Naive thymus-derived CD8-positive, alpha-beta T cell (primary cell): ENCODE data around the gene BIK. TPM values are rescaled to one million over a fixed set of nuclear protein-coding genes. Genes with fewer than 3 reads are reported as not detected.
"Not testable (repeated sequence)": the region's sequence is repeated elsewhere in the genome, so short reads cannot be mapped to it uniquely, and the experiment has no call there.

Experiments used
- ATAC-seq, 2 donors: fragments of 150-1000 bp; cut with Tn5 transposase in 1 of 2; sonication (Bioruptor Pico), chemical (Tn5 transposase) in 1 of 2; 1 replicate in 1 of 2; 2 replicates in 1 of 2; pipeline ENCODE4 v1.10.0; 2021; ENCODE audit warnings: mild to moderate bottlenecking in 2 of 2, moderate library complexity in 2 of 2
- POLR2A ChIA-PET: fragments of 350-600 bp; sonication (Branson Sonifier 250); formaldehyde crosslinking; loops from one replicate; lab custom pipeline; 2021; ENCODE audit warnings: antibody characterized with exemption; lab: Charles Lee
- DNase-seq, 10 donors: peaks; one replicate each; pipeline versions ENCODE4 v3.0.0 to v3.0.0-alpha.2; 2020 to 2022
- H3K27ac Mint-ChIP-seq, 10 donors: one replicate each; pipeline ENCODE4 v1.8.0; 2020 to 2022; ENCODE audit warnings: mild to moderate bottlenecking in 10 of 10, mixed read lengths in 10 of 10, moderate library complexity in 4 of 10, inconsistent platforms in 1 of 10
- H3K27me3 Mint-ChIP-seq, 5 donors: one replicate each; pipeline ENCODE4 v1.8.0; 2021 to 2022; ENCODE audit warnings: mixed read lengths in 5 of 5
- H3K36me3 Mint-ChIP-seq, 3 donors: one replicate each; pipeline ENCODE4 v1.8.0; 2020 to 2022; ENCODE audit warnings: mixed read lengths in 3 of 3, mild to moderate bottlenecking in 2 of 3, inconsistent platforms in 1 of 3
- H3K4me1 Mint-ChIP-seq, 4 donors: one replicate each; pipeline ENCODE4 v1.8.0; 2021 to 2022; ENCODE audit warnings: mixed read lengths in 4 of 4
- H3K4me3 Mint-ChIP-seq, 10 donors: one replicate each; pipeline ENCODE4 v1.8.0; 2020 to 2022; ENCODE audit warnings: mild to moderate bottlenecking in 10 of 10, mixed read lengths in 10 of 10, moderate library complexity in 6 of 10, inconsistent platforms in 1 of 10
- H3K9me3 Mint-ChIP-seq, 9 donors: one replicate each; pipeline ENCODE4 v1.8.0; 2020 to 2022; ENCODE audit warnings: mixed read lengths in 9 of 9, mild to moderate bottlenecking in 3 of 9, inconsistent platforms in 1 of 9, moderate library complexity in 1 of 9
- polyA plus RNA-seq, 3 donors: library from polyadenylated mRNA; unstranded; fragments of 300-500 nt; fragmentation: Illumina TruSeq; gene quantifications; one replicate each; pipeline ENCODE4 v1.2.3, GENCODE V29; 2021
- total RNA-seq, 8 experiments: library from RNA in 2 of 8; stranded (reverse) in 2 of 8; gene quantifications; one replicate each; pipeline ENCODE4 v1.2.3 and lab custom pipeline; 2021 to 2026

The BIK gene
- total and polyA plus RNA-seq, 5 experiments from 2014 or later, result 2.6 to 6.1 (median 2.8) TPM

GRCh38 chr22:43146332-43146731, 35.8 kb downstream of the BIK start:
- ATAC-seq, H3K27me3 Mint-ChIP-seq: not testable (repeated sequence)

GRCh38 chr22:43147821-43148220, 37.3 kb downstream of the BIK start:
- Mint-ChIP-seq H3K4me1 (peaks cover 20 to 50% (median 31%) of the 10 kb centered on the region in 4 donors), H3K27ac (peak overlapping the region in 8 of 10 donors; percentile 27 to 92 (median 66)), H3K4me3 (peak overlapping the region in 3 of 10 donors; percentile 8 to 73 (median 39)), H3K9me3 (no peaks in the 10 kb centered on the region), H3K36me3 (no peaks in the 10 kb centered on the region), H3K27me3 (no peaks in the 10 kb centered on the region)
- no peak for DNase-seq
- POLR2A ChIA-PET, result interaction anchor here (0.7 kb wide), 1 partner anchor 1509 kb away, joined by 4 read pairs; no protein-coding TSS in a partner anchor
- no peak for ATAC-seq

More at GRCh38 chr22:43146332-43146731, 35.8 kb downstream of the BIK start:
- not testable (repeated sequence) for H3K9me3 Mint-ChIP-seq, H3K4me3 Mint-ChIP-seq, H3K36me3 Mint-ChIP-seq, DNase-seq
- H3K4me1 Mint-ChIP-seq, result peaks cover 18 to 49% (median 30%) of the 10 kb centered on the region in 4 donors
- H3K27ac Mint-ChIP-seq, result peak overlapping the region in 3 of 10 donors; percentile 4 to 59 (median 29)
- POLR2A ChIA-PET, result interaction anchor here (1.0 kb wide), 1 partner anchor 36 kb away, joined by 3 read pairs; the partner anchor contains the start of gene BIK

GRCh38 chr22:43148581-43148980, 38.0 kb downstream of the BIK start:
- no peak for ATAC-seq
- POLR2A ChIA-PET, result interaction anchor here (5.5 kb wide), 1 partner anchor 39 kb away, joined by 33 read pairs; the partner anchor contains the start of gene TTLL12
- H3K4me3 Mint-ChIP-seq, result peak overlapping the region in 5 of 10 donors; percentile 9 to 65 (median 55)
- H3K27ac Mint-ChIP-seq, result peak overlapping the region in 3 of 10 donors; percentile 21 to 49 (median 49)
- H3K9me3 Mint-ChIP-seq, result no peaks in the 10 kb centered on the region
- H3K36me3 Mint-ChIP-seq, result no peaks in the 10 kb centered on the region
- no peaks in the 10 kb centered on the region for H3K27me3 Mint-ChIP-seq
- H3K4me1 Mint-ChIP-seq, result peaks cover 22 to 51% (median 33%) of the 10 kb centered on the region in 4 donors
- DNase-seq, result no peak

GRCh38 chr22:43150731-43151206, 40.2 kb downstream of the BIK start:
- ATAC-seq (no peak), DNase-seq (no peak)
- peak overlapping the region; percentile 87 to 96 (median 92) for H3K27ac Mint-ChIP-seq

GRCh38 chr22:43151251-43152002, 40.9 kb downstream of the BIK start, which contains the start of gene TSPO:
Gene TSPO (plus strand): TSS chr22:43151559. CDS start chr22:43159239, 7,680 bp downstream.
- peak within 1 kb of the TSS; percentile 87 to 96 (median 92) for H3K27ac Mint-ChIP-seq
- peak within 1 kb of the TSS; percentile 76 to 94 (median 92) for H3K4me3 Mint-ChIP-seq
- H3K27me3 Mint-ChIP-seq, result no peaks in the 10 kb centered on the region
- ATAC-seq (peak; percentile 21 to 54), DNase-seq (peak; percentile 10 to 75 (median 48))
- peaks cover 26 to 44% (median 35%) of the 10 kb centered on the region in 4 donors for H3K4me1 Mint-ChIP-seq
- H3K36me3 Mint-ChIP-seq, result no peaks in the 10 kb centered on the region
- POLR2A ChIA-PET, result interaction anchor here (0.6 to 5.5 kb wide), 3 partner anchors 10 to 291 kb away, joined by 3 to 33 read pairs (median 3); partner anchors contain the start of gene TTLL12
- no peaks in the 10 kb centered on the region for H3K9me3 Mint-ChIP-seq

More at GRCh38 chr22:43150731-43151206, 40.2 kb downstream of the BIK start:
- H3K9me3 Mint-ChIP-seq, result no peaks in the 10 kb centered on the region
- H3K27me3 Mint-ChIP-seq, result no peaks in the 10 kb centered on the region
- H3K4me3 Mint-ChIP-seq, result peak overlapping the region; percentile 76 to 94 (median 92)
- no peaks in the 10 kb centered on the region for H3K36me3 Mint-ChIP-seq
- POLR2A ChIA-PET, result interaction anchor here (0.6 to 5.5 kb wide), 3 partner anchors 9 to 291 kb away, joined by 3 to 33 read pairs (median 3); partner anchors contain the start of gene TTLL12
- peaks cover 24 to 46% (median 34%) of the 10 kb centered on the region in 4 donors for H3K4me1 Mint-ChIP-seq

GRCh38 chr22:43152003-43152356, 41.4 kb downstream of the BIK start:
- Mint-ChIP-seq H3K9me3 (no peaks in the 10 kb centered on the region), H3K36me3 (no peaks in the 10 kb centered on the region), H3K27me3 (no peaks in the 10 kb centered on the region), H3K4me1 (peaks cover 27 to 40% (median 37%) of the 10 kb centered on the region in 4 donors), H3K27ac (peak overlapping the region; percentile 60 to 96 (median 88)), H3K4me3 (peak overlapping the region; percentile 76 to 93 (median 87))
- ATAC-seq, result peak; percentile 56 to 64
- POLR2A ChIA-PET, result interaction anchor here (1.7 to 5.5 kb wide), 2 partner anchors 9 to 35 kb away, joined by 8 to 33 read pairs; partner anchors contain the start of genes MCAT and TTLL12
- peak in 1 of 10 donors; percentile 55 for DNase-seq

- POLR2A ChIA-PET, result interaction anchor here (1.7 to 5.5 kb wide), 2 partner anchors 9 to 35 kb away, joined by 8 to 33 read pairs; partner anchors contain the start of genes MCAT and TTLL12
- Mint-ChIP-seq H3K9me3 (no peaks in the 10 kb centered on the region), H3K36me3 (no peaks in the 10 kb centered on the region), H3K4me3 (peak overlapping the region; percentile 76 to 93 (median 87)), H3K27me3 (no peaks in the 10 kb centered on the region), H3K4me1 (peaks cover 24 to 39% (median 32%) of the 10 kb centered on the region in 4 donors), H3K27ac (peak overlapping the region; percentile 77 to 96 (median 91))
- ATAC-seq (peak; percentile 93 to 94), DNase-seq (peak; percentile 48 to 81 (median 60))
Measured at GRCh38 chr22:43152357-43153071, 42.0 kb downstream of the BIK start.

- DNase-seq (no peak), ATAC-seq (no peak)
- no peaks in the 10 kb centered on the region for H3K27me3 Mint-ChIP-seq
- peak overlapping the region in 1 of 10 donors; percentile 84 for H3K27ac Mint-ChIP-seq
- no peaks in the 10 kb centered on the region for H3K9me3 Mint-ChIP-seq
- H3K4me3 Mint-ChIP-seq, result peak overlapping the region in 3 of 10 donors; percentile 30 to 76 (median 45)
- peaks cover 22 to 40% (median 33%) of the 10 kb centered on the region in 4 donors for H3K4me1 Mint-ChIP-seq
- no peaks in the 10 kb centered on the region for H3K36me3 Mint-ChIP-seq
- POLR2A ChIA-PET, result no interaction called here
Measured at GRCh38 chr22:43153899-43154298, 43.3 kb downstream of the BIK start.

- no peaks in the 10 kb centered on the region for H3K36me3 Mint-ChIP-seq
- no peak overlapping the region for H3K4me3 Mint-ChIP-seq
- POLR2A ChIA-PET, result no interaction called here
- H3K27ac Mint-ChIP-seq, result peak overlapping the region in 2 of 10 donors; percentile 25 to 28
- peaks cover 22 to 40% (median 32%) of the 10 kb centered on the region in 4 donors for H3K4me1 Mint-ChIP-seq
- no peaks in the 10 kb centered on the region for H3K27me3 Mint-ChIP-seq
- no peak for ATAC-seq
- no peaks in the 10 kb centered on the region for H3K9me3 Mint-ChIP-seq
- no peak for DNase-seq
Measured at GRCh38 chr22:43154887-43155536, 44.5 kb downstream of the BIK start.

GRCh38 chr22:43155789-43156188, 45.2 kb downstream of the BIK start:
- no peaks in the 10 kb centered on the region for H3K36me3 Mint-ChIP-seq
- H3K9me3 Mint-ChIP-seq, result no peaks in the 10 kb centered on the region
- no peak overlapping the region for H3K27ac Mint-ChIP-seq
- no peaks in the 10 kb centered on the region for H3K27me3 Mint-ChIP-seq
- no peak for DNase-seq
- H3K4me3 Mint-ChIP-seq, result no peak overlapping the region
- POLR2A ChIA-PET, result no interaction called here
- H3K4me1 Mint-ChIP-seq, result peaks cover 20 to 38% (median 26%) of the 10 kb centered on the region in 4 donors
- ATAC-seq, result no peak

- peak overlapping the region in 2 of 10 donors; percentile 17 to 28 for H3K27ac Mint-ChIP-seq
- H3K27me3 Mint-ChIP-seq, result no peaks in the 10 kb centered on the region
- no peak for ATAC-seq
- peaks cover 16 to 34% (median 22%) of the 10 kb centered on the region in 4 donors for H3K4me1 Mint-ChIP-seq
- no peak for DNase-seq
- H3K4me3 Mint-ChIP-seq, result no peak overlapping the region
- H3K36me3 Mint-ChIP-seq, result peaks cover 0 to 2% (median 0%) of the 10 kb centered on the region in 3 donors
- POLR2A ChIA-PET, result no interaction called here
- H3K9me3 Mint-ChIP-seq, result no peaks in the 10 kb centered on the region
Measured at GRCh38 chr22:43156413-43156812, 45.9 kb downstream of the BIK start.
